ENCODE data around the gene ACER3. TPM values are rescaled to one million over a fixed set of nuclear protein-coding genes. Genes with fewer than 3 reads are reported as not detected.

The ACER3 gene
- total and polyA plus RNA-seq, 8 donors = 2.1 to 25.9 (median 8.5) TPM

GRCh38 chr11:76919467-76919866, 58.7 kb downstream of the ACER3 start:
- intact Hi-C loops (cut with DNase I; ENCODE audit: low total_unique reads) = loop anchor here (5.0 kb wide), 1 partner anchor 112 kb away; no protein-coding TSS in a partner anchor
- Histone ChIP-seq H3K4me1 (peaks cover 0 to 33% (median 20%) of the 10 kb centered on the region in 4 donors), H3K27ac (no peak overlapping the region), H3K9me3 (no peaks in the 10 kb centered on the region), H3K36me3 (no peaks in the 10 kb centered on the region), H3K4me3 (no peak overlapping the region), H3K27me3 (no peaks in the 10 kb centered on the region)
- TF ChIP-seq CTCF (IDR thresholded peaks at IDR 0.05) (no peak), EP300 (IDR thresholded peaks at IDR 0.05) (no peak), POLR2AphosphoS5 (IDR thresholded peaks at IDR 0.05) (no peak), POLR2A (IDR thresholded peaks at IDR 0.05) (no peak)
- WGBS, 5 donors = 50 to 81% (median 63%) methylated on average over 1 of the region's 1 CpG
- DNase-seq = no peak

DNA sequence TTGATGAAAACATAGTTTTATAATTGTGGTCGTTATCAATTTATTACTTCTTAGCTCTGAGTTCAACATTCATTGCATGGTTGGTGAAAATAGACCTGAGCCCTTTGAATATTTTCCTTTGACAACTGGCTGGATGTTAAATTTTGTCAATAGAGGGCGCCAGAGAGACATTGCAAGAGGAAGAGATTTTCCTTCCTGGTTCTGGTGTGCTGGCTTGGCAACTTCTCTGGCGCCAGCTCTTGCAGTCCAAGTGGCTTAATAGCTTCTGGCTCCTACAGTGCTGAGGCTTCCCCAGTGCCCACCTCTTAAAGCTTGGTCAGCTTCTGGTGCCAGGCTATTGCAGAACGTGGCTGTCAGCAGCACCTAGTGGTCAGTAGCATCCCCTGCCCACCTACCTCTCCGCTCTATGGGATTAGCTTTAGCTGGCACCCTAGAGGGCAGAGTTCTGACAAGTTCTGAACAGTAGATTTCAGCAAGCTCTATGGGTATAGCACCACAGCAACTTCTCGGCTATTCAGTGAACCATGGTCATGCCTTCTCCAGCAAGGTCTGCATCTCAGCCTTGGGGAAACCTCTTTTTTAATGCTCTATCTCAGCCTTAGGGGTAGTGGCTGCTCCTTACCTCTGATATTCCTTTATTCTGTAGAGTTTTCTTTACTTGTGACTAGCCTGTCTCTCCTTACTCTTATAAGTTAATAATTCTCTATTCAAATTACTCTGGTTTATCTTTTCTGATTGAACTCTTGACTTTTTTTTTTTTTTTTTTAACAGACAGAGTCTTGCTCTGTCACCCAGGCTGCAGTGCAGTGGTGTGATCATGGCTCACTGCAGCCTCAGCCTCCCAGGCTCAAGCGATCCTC, 59.4 kb downstream of the ACER3 start:
- peak; percentile 83 to 94 for DNase-seq
- Histone ChIP-seq H3K27me3 (no peaks in the 10 kb centered on the region), H3K9me3 (no peaks in the 10 kb centered on the region), H3K4me3 (peak overlapping the region in 1 of 4 donors; percentile 20), H3K36me3 (no peaks in the 10 kb centered on the region), H3K27ac (peak overlapping the region; percentile 2 to 69 (median 54)), H3K4me1 (peaks cover 0 to 33% (median 20%) of the 10 kb centered on the region in 4 donors)
- TF ChIP-seq CTCF (IDR thresholded peaks at IDR 0.05) (peak in 5 of 7 experiments; percentile 71 to 92 (median 81)), POLR2A (IDR thresholded peaks at IDR 0.05) (no peak), POLR2AphosphoS5 (IDR thresholded peaks at IDR 0.05) (peak in 1 of 3 donors; percentile 29), EP300 (IDR thresholded peaks at IDR 0.05) (no peak)
- 16 to 26% (median 19%) methylated on average over 7 of the region's 7 CpGs for WGBS, 5 donors
- intact Hi-C loops (cut with DNase I; ENCODE audit: low total_unique reads) = loop anchor here (5.0 kb wide), 1 partner anchor 113 kb away; no protein-coding TSS in a partner anchor

GRCh38 chr11:76927160-76927559, 66.4 kb downstream of the ACER3 start:
- DNase-seq = no peak
- WGBS, 5 donors = 93 to 97% (median 96%) methylated on average over 5 of the region's 5 CpGs
- H3K9me3 ChIP-seq = no peaks in the 10 kb centered on the region
- H3K36me3 ChIP-seq = peaks cover 0 to 9% (median 6%) of the 10 kb centered on the region in 4 donors
- intact Hi-C loops (cut with DNase I; ENCODE audit: low total_unique reads) = no loop called here
- H3K4me3 ChIP-seq = no peak overlapping the region
- H3K4me1 ChIP-seq = peaks cover 0 to 4% (median 0%) of the 10 kb centered on the region in 4 donors
- H3K27me3 ChIP-seq = no peaks in the 10 kb centered on the region
- H3K27ac ChIP-seq = no peak overlapping the region
- TF ChIP-seq POLR2AphosphoS5 (IDR thresholded peaks at IDR 0.05) = no peak
- TF ChIP-seq EP300 (IDR thresholded peaks at IDR 0.05) = no peak
- no peak for TF ChIP-seq POLR2A (IDR thresholded peaks at IDR 0.05)
- no peak for TF ChIP-seq CTCF (IDR thresholded peaks at IDR 0.05)

DNA sequence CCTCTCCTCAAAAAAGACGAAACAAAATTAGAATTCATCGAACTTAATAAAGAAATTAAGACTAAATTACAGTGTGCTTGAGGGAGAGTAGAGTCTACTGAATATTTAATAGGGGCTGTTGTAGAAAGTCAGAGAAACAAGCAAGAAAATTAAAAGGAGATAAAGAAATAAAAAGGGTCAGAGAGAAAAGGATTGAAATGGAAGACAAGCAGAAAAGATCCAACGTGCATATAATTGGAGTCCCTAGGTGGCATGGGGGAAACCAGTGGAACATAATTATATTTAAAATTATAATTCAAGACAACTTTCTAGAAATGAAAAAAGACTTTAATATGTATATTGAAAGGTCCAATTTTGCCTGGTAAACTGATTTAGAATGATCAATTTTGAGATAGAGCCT, 74.3 kb downstream of the ACER3 start:
- H3K36me3 ChIP-seq = peaks cover 0 to 20% (median 7%) of the 10 kb centered on the region in 4 donors
- H3K4me3 ChIP-seq = no peak overlapping the region
- TF ChIP-seq EP300 (IDR thresholded peaks at IDR 0.05) (no peak), CTCF (IDR thresholded peaks at IDR 0.05) (no peak), POLR2A (IDR thresholded peaks at IDR 0.05) (no peak), POLR2AphosphoS5 (IDR thresholded peaks at IDR 0.05) (no peak)
- DNase-seq = no peak
- intact Hi-C loops (cut with DNase I; ENCODE audit: low total_unique reads) = no loop called here
- H3K27ac ChIP-seq = no peak overlapping the region
- H3K4me1 ChIP-seq = no peaks in the 10 kb centered on the region
- WGBS, 5 donors = 64 to 91% (median 75%) methylated on average over 3 of the region's 3 CpGs
- H3K27me3 ChIP-seq = no peaks in the 10 kb centered on the region
- peaks cover 0 to 18% (median 11%) of the 10 kb centered on the region in 4 donors for H3K9me3 ChIP-seq
